Activated CD4-positive, alpha-beta memory T cell treated with anti-CD3 and anti-CD28 coated beads for 36 hours (primary cell): ENCODE measurements around the gene IQGAP2. TPM values are rescaled to one million over a fixed set of nuclear protein-coding genes. Genes with fewer than 3 reads are reported as not detected.
"Not testable (repeated sequence)": the region's sequence is repeated elsewhere in the genome, so short reads cannot be mapped to it uniquely, and the experiment has no call there.

Experiments used
- CTCF ChIA-PET: fragments of 350-600 bp; sonication (Branson Sonifier 250); formaldehyde crosslinking; loops from one replicate; lab custom pipeline; 2021; ENCODE audit warnings: antibody characterized with exemption, inconsistent platforms; lab: Charles Lee
- POLR2A ChIA-PET: fragments of 350-600 bp; sonication (Branson Sonifier 250); formaldehyde crosslinking; loops from one replicate; lab custom pipeline; 2021; ENCODE audit warnings: antibody characterized with exemption; lab: Charles Lee
- DNase-seq: peaks from one replicate; pipeline ENCODE4 v3.0.0-alpha.2; 2020
- H3K27ac Mint-ChIP-seq: one replicate; pipeline ENCODE4 v1.8.0; 2021; ENCODE audit warnings: mixed read lengths
- H3K27me3 Mint-ChIP-seq: one replicate; pipeline ENCODE4 v1.8.0; 2021; ENCODE audit warnings: mixed read lengths
- H3K36me3 Mint-ChIP-seq: one replicate; pipeline ENCODE4 v1.8.0; 2021; ENCODE audit warnings: mixed read lengths
- H3K4me1 Mint-ChIP-seq: one replicate; pipeline ENCODE4 v1.8.0; 2021; ENCODE audit warnings: low read depth, mixed read lengths
- H3K4me3 Mint-ChIP-seq: one replicate; pipeline ENCODE4 v1.8.0; 2021; ENCODE audit warnings: mild to moderate bottlenecking, mixed read lengths
- H3K9me3 Mint-ChIP-seq: one replicate; pipeline ENCODE4 v1.8.0; 2021; ENCODE audit warnings: mixed read lengths
- intact Hi-C: fragments of 100-400 bp; cut with micrococcal nuclease; formaldehyde crosslinking; loops from one replicate; pipeline ENCODE4 v1.15.1; 2023
- total RNA-seq, 2 experiments: library from RNA; stranded (reverse); gene quantifications; one replicate each; pipeline ENCODE4 v1.2.3, GENCODE V29; 2021

The IQGAP2 gene
- total RNA-seq, 2 experiments from 2014 or later, result 92.7 to 93.0 TPM

DNA sequence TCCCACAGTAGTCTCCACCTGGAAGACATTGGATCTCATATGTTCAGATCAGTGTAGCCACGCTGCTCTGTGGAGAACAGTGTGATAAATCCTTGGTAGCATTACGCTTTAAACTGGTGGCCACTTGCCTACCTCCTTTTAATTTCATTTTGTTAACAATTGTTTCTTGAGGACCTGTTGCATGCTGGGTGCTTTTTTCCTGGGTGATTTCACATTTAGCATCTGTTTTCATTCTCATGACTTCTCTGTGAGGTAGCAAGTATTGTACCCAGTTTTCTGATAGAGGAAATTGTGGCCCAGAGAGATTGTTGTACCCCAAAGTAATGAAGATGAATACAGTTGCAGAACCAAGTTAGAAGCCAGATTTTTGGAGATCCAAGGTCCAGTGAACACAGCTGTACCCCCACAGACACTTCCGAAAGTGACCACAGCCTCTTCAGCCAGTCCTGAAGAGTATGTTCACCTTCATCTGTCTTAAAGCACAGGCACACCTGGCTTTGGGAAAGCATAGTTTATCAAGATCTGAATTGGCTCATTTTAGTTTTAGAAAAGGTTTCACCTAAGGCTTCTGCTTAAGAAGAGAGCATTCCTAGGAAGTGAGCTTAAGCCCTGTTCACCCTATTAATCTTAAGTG, 144.9 kb downstream of the IQGAP2 start:
- CTCF ChIA-PET, result interaction anchor here (0.9 to 4.3 kb wide), 15 partner anchors 19 to 292 kb away, joined by 3 to 70 read pairs (median 5); partner anchors contain the start of gene IQGAP2
- intact Hi-C loops, result loop anchor here (1.0 to 10.0 kb wide), 10 partner anchors 27 to 1493 kb away; partner anchors contain the start of gene GCNT4
- peak overlapping the region; percentile 73 for H3K4me3 Mint-ChIP-seq
- no peaks in the 10 kb centered on the region for H3K9me3 Mint-ChIP-seq
- POLR2A ChIA-PET, result interaction anchor here (0.9 to 4.0 kb wide), 16 partner anchors 14 to 222 kb away, joined by 3 to 66 read pairs (median 4); partner anchors contain the start of gene IQGAP2
- H3K4me1 Mint-ChIP-seq, result peaks cover 76% of the 10 kb centered on the region
- no peak for DNase-seq
- H3K36me3 Mint-ChIP-seq, result peaks cover 1% of the 10 kb centered on the region
- H3K27me3 Mint-ChIP-seq, result no peaks in the 10 kb centered on the region
- peak overlapping the region; percentile 96 for H3K27ac Mint-ChIP-seq

GRCh38 chr5:76548525-76549229, 145.6 kb downstream of the IQGAP2 start:
- ChIA-PET POLR2A (interaction anchor here (0.9 to 4.0 kb wide), 7 partner anchors 34 to 222 kb away, joined by 3 to 66 read pairs (median 5); partner anchors contain the start of gene IQGAP2), CTCF (interaction anchor here (0.7 to 4.3 kb wide), 8 partner anchors 15 to 373 kb away, joined by 3 to 70 read pairs (median 6); partner anchors contain the start of gene IQGAP2)
- no peaks in the 10 kb centered on the region for H3K27me3 Mint-ChIP-seq
- H3K9me3 Mint-ChIP-seq, result no peaks in the 10 kb centered on the region
- no peak overlapping the region for H3K4me3 Mint-ChIP-seq
- peaks cover 1% of the 10 kb centered on the region for H3K36me3 Mint-ChIP-seq
- no peak for DNase-seq
- H3K4me1 Mint-ChIP-seq, result peaks cover 75% of the 10 kb centered on the region
- H3K27ac Mint-ChIP-seq, result peak overlapping the region; percentile 96
- intact Hi-C loops, result loop anchor here (10.0 kb wide), 1 partner anchor 1494 kb away; the partner anchor contains the start of gene GCNT4

GRCh38 chr5:76550881-76551280, 147.8 kb downstream of the IQGAP2 start:
- H3K4me3 Mint-ChIP-seq, H3K27me3 Mint-ChIP-seq, DNase-seq, CTCF ChIA-PET, H3K36me3 Mint-ChIP-seq, POLR2A ChIA-PET, H3K27ac Mint-ChIP-seq, H3K9me3 Mint-ChIP-seq, intact Hi-C loops: not testable (repeated sequence)
- H3K4me1 Mint-ChIP-seq, result peaks cover 78% of the 10 kb centered on the region

GRCh38 chr5:76552546-76552945, 149.5 kb downstream of the IQGAP2 start:
- H3K27ac Mint-ChIP-seq, result no peak overlapping the region
- ChIA-PET CTCF (interaction anchor here (0.6 kb wide), 1 partner anchor 96 kb away, joined by 3 read pairs; no protein-coding TSS in a partner anchor), POLR2A (no interaction called here)
- H3K4me1 Mint-ChIP-seq, result peaks cover 76% of the 10 kb centered on the region
- intact Hi-C loops, result no loop called here
- no peaks in the 10 kb centered on the region for H3K9me3 Mint-ChIP-seq
- H3K27me3 Mint-ChIP-seq, result no peaks in the 10 kb centered on the region
- H3K4me3 Mint-ChIP-seq, result no peak overlapping the region
- peaks cover 6% of the 10 kb centered on the region for H3K36me3 Mint-ChIP-seq
- no peak for DNase-seq

DNA sequence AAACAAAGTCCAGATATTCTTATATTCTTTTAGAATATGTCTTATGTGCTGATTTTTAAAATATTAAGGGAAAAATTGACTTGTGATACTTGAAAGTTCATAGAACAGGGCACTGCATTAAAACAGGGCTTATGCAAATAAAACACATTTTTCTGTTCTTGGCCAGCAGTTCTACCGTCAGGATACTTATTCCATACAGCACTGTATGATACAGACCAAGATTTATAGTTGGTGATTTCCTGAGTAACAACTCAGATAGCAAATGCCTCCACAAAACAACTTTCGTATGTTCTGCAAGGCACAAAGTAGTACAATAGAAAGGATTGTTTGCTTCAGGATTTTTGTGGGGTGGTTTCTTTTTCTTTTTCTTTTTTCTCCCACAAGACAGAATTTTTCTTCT, 150.2 kb downstream of the IQGAP2 start:
- Mint-ChIP-seq H3K27me3 (no peaks in the 10 kb centered on the region), H3K4me3 (no peak overlapping the region), H3K4me1 (peaks cover 69% of the 10 kb centered on the region), H3K36me3 (peaks cover 6% of the 10 kb centered on the region), H3K9me3 (no peaks in the 10 kb centered on the region), H3K27ac (no peak overlapping the region)
- CTCF ChIA-PET, result no interaction called here
- no peak for DNase-seq
- intact Hi-C loops, result no loop called here
- POLR2A ChIA-PET, result no interaction called here

DNA sequence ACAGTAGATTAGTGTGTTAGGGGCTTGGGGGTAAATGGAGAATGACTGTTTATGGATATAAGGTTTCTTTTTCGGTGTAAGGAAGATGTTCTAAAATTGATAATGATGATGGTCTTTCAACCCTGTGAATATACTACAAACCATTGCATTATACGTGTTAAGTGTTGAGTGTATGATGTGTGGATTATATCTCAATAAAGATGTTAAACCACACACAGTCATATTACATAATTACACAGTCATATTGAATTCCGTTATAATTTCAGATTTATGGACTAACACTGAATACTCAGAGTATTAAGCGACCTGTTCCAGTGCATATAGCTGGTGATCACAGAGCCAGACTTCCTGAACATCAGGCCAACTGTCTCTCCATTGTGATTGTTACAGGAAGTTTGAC, 152.0 kb downstream of the IQGAP2 start:
- Mint-ChIP-seq H3K9me3 (no peaks in the 10 kb centered on the region), H3K27me3 (no peaks in the 10 kb centered on the region)
- intact Hi-C loops, result no loop called here

GRCh38 chr5:76555717-76556116, 152.6 kb downstream of the IQGAP2 start:
- Mint-ChIP-seq H3K4me1 (peaks cover 47% of the 10 kb centered on the region), H3K36me3 (peaks cover 9% of the 10 kb centered on the region)

More for the DNA sequence above, 152.0 kb downstream of the IQGAP2 start:
- H3K4me3 Mint-ChIP-seq, result no peak overlapping the region
- H3K4me1 Mint-ChIP-seq, result peaks cover 51% of the 10 kb centered on the region
- POLR2A ChIA-PET, result interaction anchor here (1.5 kb wide), 1 partner anchor 152 kb away, joined by 4 read pairs; the partner anchor contains the start of gene IQGAP2
- H3K36me3 Mint-ChIP-seq, result peaks cover 9% of the 10 kb centered on the region
- CTCF ChIA-PET, result interaction anchor here (1.8 kb wide), 1 partner anchor 10 kb away, joined by 6 read pairs; no protein-coding TSS in a partner anchor
- no peak overlapping the region for H3K27ac Mint-ChIP-seq
- DNase-seq, result no peak

GRCh38 chr5:76556511-76557221, 153.6 kb downstream of the IQGAP2 start:
- H3K27ac Mint-ChIP-seq, result peak overlapping the region; percentile 55
- H3K36me3 Mint-ChIP-seq, result peaks cover 9% of the 10 kb centered on the region
- POLR2A ChIA-PET, result interaction anchor here (1.5 kb wide), 1 partner anchor 154 kb away, joined by 4 read pairs; the partner anchor contains the start of gene IQGAP2
- no peaks in the 10 kb centered on the region for H3K27me3 Mint-ChIP-seq
- intact Hi-C loops, result no loop called here
- H3K4me3 Mint-ChIP-seq, result no peak overlapping the region
- peak; percentile 40 for DNase-seq
- no peaks in the 10 kb centered on the region for H3K9me3 Mint-ChIP-seq
- H3K4me1 Mint-ChIP-seq, result peaks cover 51% of the 10 kb centered on the region
- CTCF ChIA-PET, result interaction anchor here (1.1 to 1.8 kb wide), 3 partner anchors 12 to 154 kb away, joined by 3 to 6 read pairs (median 4); partner anchors contain the start of gene IQGAP2

More at GRCh38 chr5:76555717-76556116, 152.6 kb downstream of the IQGAP2 start:
- POLR2A ChIA-PET, result interaction anchor here (1.5 kb wide), 1 partner anchor 153 kb away, joined by 4 read pairs; the partner anchor contains the start of gene IQGAP2
- peak; percentile 16 for DNase-seq
- CTCF ChIA-PET, result interaction anchor here (1.8 kb wide), 1 partner anchor 11 kb away, joined by 6 read pairs; no protein-coding TSS in a partner anchor
- H3K9me3 Mint-ChIP-seq, result no peaks in the 10 kb centered on the region
- H3K27ac Mint-ChIP-seq, result peak overlapping the region; percentile 69
- no peaks in the 10 kb centered on the region for H3K27me3 Mint-ChIP-seq
- no peak overlapping the region for H3K4me3 Mint-ChIP-seq
- intact Hi-C loops, result no loop called here

DNA sequence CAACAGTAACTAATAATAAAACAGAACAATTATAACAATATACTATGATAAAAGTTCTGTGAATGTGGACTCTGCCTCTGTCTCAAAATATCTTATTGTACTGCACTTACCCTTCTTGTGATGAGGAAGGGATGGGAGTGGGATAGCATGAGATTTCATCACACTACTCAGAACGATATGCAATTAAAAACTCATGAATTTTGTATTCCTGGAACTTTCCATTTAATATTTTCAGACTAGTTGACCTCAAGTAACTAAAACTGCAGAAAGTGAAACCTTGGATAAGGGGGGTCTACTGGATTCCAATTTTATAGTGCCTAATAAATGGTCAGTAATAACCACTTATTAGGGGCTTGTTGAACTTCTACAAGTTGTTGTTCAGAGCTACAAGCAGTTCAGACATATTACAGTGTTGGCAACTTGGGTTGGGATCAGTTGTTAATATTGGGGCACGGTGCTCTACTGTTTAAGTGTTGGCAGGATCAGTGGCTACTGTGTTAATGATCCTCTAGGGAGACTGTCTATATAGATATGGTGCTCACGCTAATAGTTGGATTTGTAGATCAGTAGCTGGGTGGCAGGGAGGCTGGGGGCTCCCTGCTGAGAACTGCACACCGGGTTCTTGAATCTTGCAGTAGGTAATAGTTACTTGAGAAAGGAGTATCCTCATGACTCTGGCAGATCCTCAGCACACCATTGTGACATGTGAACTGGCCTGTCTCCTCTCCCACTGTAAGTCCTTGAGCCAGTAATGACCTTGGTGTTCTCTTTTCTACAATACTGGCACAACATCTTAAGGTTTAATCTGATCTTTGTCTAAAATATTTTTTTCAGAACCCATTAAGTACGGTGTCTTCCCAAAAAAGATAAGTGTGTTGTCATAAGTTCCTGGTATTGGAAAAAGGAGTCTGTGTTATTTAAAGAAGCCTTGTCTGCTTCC, 158.1 kb downstream of the IQGAP2 start:
- no peak for DNase-seq
- Mint-ChIP-seq H3K4me1 (peaks cover 37% of the 10 kb centered on the region), H3K27ac (no peak overlapping the region), H3K36me3 (peaks cover 29% of the 10 kb centered on the region), H3K27me3 (no peaks in the 10 kb centered on the region), H3K9me3 (no peaks in the 10 kb centered on the region), H3K4me3 (no peak overlapping the region)
- intact Hi-C loops, result no loop called here
- POLR2A ChIA-PET, result no interaction called here
- CTCF ChIA-PET, result interaction anchor here (0.7 kb wide), 1 partner anchor 161 kb away, joined by 3 read pairs; no protein-coding TSS in a partner anchor

DNA sequence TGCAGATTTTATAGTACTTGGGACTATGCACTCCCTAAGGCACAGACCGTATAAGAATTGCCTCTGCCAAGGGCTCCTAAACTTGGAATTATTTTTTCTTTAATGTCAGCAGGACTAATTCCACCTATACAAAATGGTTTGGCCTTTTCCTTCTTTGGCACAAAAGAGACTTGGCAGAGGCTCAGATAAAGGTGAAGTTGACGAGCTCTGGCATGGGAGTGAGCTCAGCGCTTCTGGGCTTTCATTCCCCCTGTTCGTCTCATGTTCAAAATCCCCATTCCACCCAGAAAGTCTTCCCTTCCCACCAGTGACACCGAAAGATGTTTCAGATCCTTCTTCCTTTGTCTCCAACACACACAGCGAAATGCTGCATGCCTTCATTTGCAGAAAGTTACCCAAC, 158.9 kb downstream of the IQGAP2 start:
- Mint-ChIP-seq H3K9me3 (no peaks in the 10 kb centered on the region), H3K36me3 (peaks cover 33% of the 10 kb centered on the region), H3K27ac (peak overlapping the region; percentile 30), H3K4me3 (no peak overlapping the region), H3K4me1 (peaks cover 35% of the 10 kb centered on the region), H3K27me3 (no peaks in the 10 kb centered on the region)
- no peak for DNase-seq
- CTCF ChIA-PET, result interaction anchor here (0.7 kb wide), 1 partner anchor 161 kb away, joined by 3 read pairs; no protein-coding TSS in a partner anchor
- POLR2A ChIA-PET, result interaction anchor here (1.0 kb wide), 1 partner anchor 15 kb away, joined by 3 read pairs; no protein-coding TSS in a partner anchor
- intact Hi-C loops, result no loop called here
